Upper lobe of right lung (tissue), 1 donor: ENCODE measurements around the gene PLPPR5. TPM values are rescaled to one million over a fixed set of nuclear protein-coding genes. Genes with fewer than 3 reads are reported as not detected.
"Not testable (repeated sequence)": the region's sequence is repeated elsewhere in the genome, so short reads cannot be mapped to it uniquely, and the experiment has no call there.

Experiments used
- ATAC-seq: fragments of 200-7000 bp; cut with Tn5 transposase; one replicate; pipeline ENCODE4 v1.9.1; 2020; ENCODE audit warnings: mild to moderate bottlenecking, moderate library complexity
- DNase-seq: peaks from one replicate; pipeline ENCODE4 v3.0.0-alpha.2; 2020
- H3K27ac ChIP-seq: fragments of 200-600 bp; one replicate; pipeline ENCODE4 v1.8.0; 2022
- H3K27me3 ChIP-seq: fragments of 200-600 bp; one replicate; pipeline ENCODE4 v1.8.0; 2022; ENCODE audit warnings: mild to moderate bottlenecking
- H3K36me3 ChIP-seq: fragments of 200-600 bp; one replicate; pipeline ENCODE4 v1.8.0; 2022
- H3K4me1 ChIP-seq: fragments of 200-600 bp; one replicate; pipeline ENCODE4 v1.8.0; 2022
- H3K4me3 ChIP-seq: fragments of 200-600 bp; one replicate; pipeline ENCODE4 v1.8.0; 2022; ENCODE audit warnings: mild to moderate bottlenecking
- H3K9me3 ChIP-seq: fragments of 200-600 bp; one replicate; pipeline ENCODE4 v1.8.0; 2022
- CTCF ChIP-seq: fragments of 200-600 bp; IDR thresholded peaks from one replicate; pipeline ENCODE4 v1.8.0; 2022; ENCODE audit warnings: antibody characterized with exemption
- intact Hi-C: fragments of 100-400 bp; cut with DNase I; formaldehyde crosslinking; loops from one replicate; pipeline ENCODE4 v1.11.0; 2022
- total RNA-seq: library from RNA; stranded (reverse); fragmentation: NEBNext Ultra II Directional; extraction: Animal tissue kit (Norgen Biotek cat#: 25700); gene quantifications from one replicate; pipeline ENCODE4 v1.2.1, GENCODE V29; 2021
- donor health status: DM: no; HTN: yes; CAD: no; lungs with severe emphysema.

PLPPR5 gene
- total RNA-seq, 1 donor from 2014 or later, result not detected

GRCh38 chr1:98887507-98887906, 117.2 kb downstream of the PLPPR5 start:
- no peak for ATAC-seq
- Histone ChIP-seq H3K4me1 (no peaks in the 10 kb centered on the region), H3K27me3 (no peaks in the 10 kb centered on the region), H3K27ac (no peak overlapping the region), H3K36me3 (no peaks in the 10 kb centered on the region), H3K9me3 (no peaks in the 10 kb centered on the region), H3K4me3 (no peak overlapping the region)
- intact Hi-C loops, result no loop called here
- no peak for TF ChIP-seq CTCF
- no peak for DNase-seq

- Histone ChIP-seq H3K9me3 (no peaks in the 10 kb centered on the region), H3K4me1 (no peaks in the 10 kb centered on the region), H3K36me3 (no peaks in the 10 kb centered on the region), H3K27me3 (no peaks in the 10 kb centered on the region), H3K4me3 (no peak overlapping the region), H3K27ac (no peak overlapping the region)
- intact Hi-C loops, result no loop called here
- ATAC-seq (no peak), DNase-seq (no peak)
- TF ChIP-seq CTCF, result no peak
Measured at GRCh38 chr1:98884864-98885263, 119.8 kb downstream of the PLPPR5 start.

- Histone ChIP-seq H3K9me3 (no peaks in the 10 kb centered on the region), H3K27ac (no peak overlapping the region), H3K36me3 (no peaks in the 10 kb centered on the region), H3K4me1 (no peaks in the 10 kb centered on the region), H3K4me3 (no peak overlapping the region), H3K27me3 (no peaks in the 10 kb centered on the region)
- no peak for DNase-seq
- intact Hi-C loops, result no loop called here
- peak; percentile 29 for ATAC-seq
- TF ChIP-seq CTCF, result no peak
Measured at GRCh38 chr1:98881901-98882300, 122.8 kb downstream of the PLPPR5 start.

GRCh38 chr1:98881234-98881633, 123.4 kb downstream of the PLPPR5 start:
- H3K27me3 ChIP-seq, H3K4me3 ChIP-seq, DNase-seq, H3K9me3 ChIP-seq, H3K27ac ChIP-seq, H3K4me1 ChIP-seq, intact Hi-C loops, H3K36me3 ChIP-seq, ATAC-seq: not testable (repeated sequence)

GRCh38 chr1:98874828-98875227, 129.8 kb downstream of the PLPPR5 start:
- no peaks in the 10 kb centered on the region for H3K27me3 ChIP-seq
- no peaks in the 10 kb centered on the region for H3K9me3 ChIP-seq
- intact Hi-C loops, result no loop called here
- ATAC-seq (no peak), DNase-seq (no peak)
- no peaks in the 10 kb centered on the region for H3K36me3 ChIP-seq
- H3K4me3 ChIP-seq, result no peak overlapping the region
- H3K4me1 ChIP-seq, result no peaks in the 10 kb centered on the region
- no peak overlapping the region for H3K27ac ChIP-seq
- TF ChIP-seq CTCF, result no peak

GRCh38 chr1:98870959-98871903, 133.4 kb downstream of the PLPPR5 start:
- H3K9me3 ChIP-seq, result no peaks in the 10 kb centered on the region
- no peaks in the 10 kb centered on the region for H3K27me3 ChIP-seq
- H3K36me3 ChIP-seq, result no peaks in the 10 kb centered on the region
- DNase-seq (no peak), ATAC-seq (peak; percentile 46)
- TF ChIP-seq CTCF, result no peak
- H3K4me3 ChIP-seq, result no peak overlapping the region
- no peak overlapping the region for H3K27ac ChIP-seq
- no peaks in the 10 kb centered on the region for H3K4me1 ChIP-seq
- intact Hi-C loops, result no loop called here
